HG03558 (cell line): ENCODE measurements around the gene MACROH2A1.

Source experiments
- ATAC-seq: cut with Tn5 transposase; IDR thresholded peaks from one replicate; pipeline ENCODE4 v1.9.1; 2021; ENCODE audit warnings: moderate number of reproducible peaks; ENCODE audit not compliant: unreplicated experiment; ENCODE audit errors: extremely low read depth

MACROH2A1 gene

GRCh38 chr5:135399794-135400542, 937 bp upstream of the MACROH2A1 start:
- ATAC-seq = no peak

DNA sequence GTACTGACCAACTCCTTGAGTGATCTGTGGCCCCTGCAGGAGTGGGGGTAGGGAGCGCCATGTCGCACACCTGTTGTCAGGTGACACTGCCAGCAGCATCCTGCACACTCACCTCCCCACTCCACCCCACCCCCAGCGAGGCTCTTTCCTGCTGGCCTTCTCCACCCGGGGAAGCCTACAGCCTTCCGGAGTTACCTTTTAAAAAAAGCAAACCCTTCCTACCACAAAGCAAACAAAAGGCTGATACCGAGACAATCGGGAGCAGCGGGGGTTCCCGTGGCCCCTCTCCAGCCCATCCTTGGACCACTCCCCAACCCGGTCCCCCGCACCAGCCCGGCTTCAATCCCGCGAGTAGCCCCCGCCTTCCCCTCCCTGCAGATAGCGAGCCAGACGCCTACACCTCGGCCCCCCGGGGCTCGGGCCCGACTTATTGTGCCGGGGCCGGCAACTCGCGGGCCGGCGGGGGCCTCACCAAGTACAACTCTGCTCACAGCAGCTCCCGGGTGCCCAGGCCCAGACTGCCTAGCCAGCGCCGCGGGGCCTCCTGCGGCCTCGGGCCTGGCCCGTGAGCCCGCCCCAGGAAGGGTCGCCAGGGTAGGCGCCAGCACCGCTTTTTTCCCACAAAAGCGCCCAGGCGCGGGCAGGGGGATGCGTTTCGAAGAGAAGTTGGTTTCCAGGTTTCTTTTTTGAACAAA, 724 bp downstream of the MACROH2A1 start:
- no peak for ATAC-seq

DNA sequence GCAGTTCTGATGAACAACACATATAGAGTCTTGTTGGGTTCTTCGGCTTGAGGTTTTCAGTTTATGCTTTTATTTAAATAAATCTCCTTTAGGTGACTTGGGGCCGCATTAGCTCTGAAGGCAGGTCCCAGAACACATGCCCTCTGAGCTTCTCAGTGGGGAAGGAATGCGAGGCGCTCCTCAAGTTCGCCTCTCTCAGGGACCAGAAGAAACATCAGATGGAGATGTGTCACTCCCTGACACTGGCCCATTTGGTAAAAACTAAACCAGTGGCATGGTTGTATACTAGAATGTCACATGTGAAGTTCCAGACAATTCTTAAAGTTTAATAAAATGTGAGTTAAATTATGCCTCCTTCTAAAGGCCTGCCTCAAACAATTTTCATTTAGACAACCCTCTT, 1.9 kb downstream of the MACROH2A1 start:
- no peak for ATAC-seq

DNA sequence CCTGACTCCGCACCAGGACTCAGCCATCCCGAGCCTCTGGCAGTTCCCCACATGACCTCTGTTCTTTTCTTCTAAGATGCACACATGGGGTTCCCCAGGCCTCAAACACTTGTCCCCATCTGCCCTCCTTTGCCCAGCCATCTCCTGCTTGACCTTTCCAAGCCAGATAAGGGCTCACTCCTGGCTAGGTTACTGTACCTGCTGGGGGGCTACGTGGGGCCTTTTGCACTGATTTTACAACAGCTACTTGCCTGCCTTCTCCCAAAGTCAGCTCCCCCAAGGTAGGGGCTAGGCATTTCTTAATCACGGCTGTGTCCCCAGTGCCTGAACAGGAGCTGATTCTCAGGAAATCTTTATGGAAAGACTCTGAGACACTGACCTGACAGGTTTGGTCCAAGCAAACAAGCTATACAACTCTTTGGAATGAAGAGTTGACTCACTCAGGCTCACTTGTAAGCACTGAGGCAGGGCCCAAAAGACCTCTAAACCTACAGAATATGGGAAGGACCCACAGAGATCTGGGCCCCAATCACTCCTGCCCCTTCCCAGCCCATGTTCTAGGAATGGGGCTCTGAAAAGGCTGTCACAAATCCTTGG, 2.5 kb downstream of the MACROH2A1 start:
- ATAC-seq = no peak

GRCh38 chr5:135395866-135396265, 3.2 kb downstream of the MACROH2A1 start:
- no peak for ATAC-seq

GRCh38 chr5:135395451-135395850, 3.6 kb downstream of the MACROH2A1 start:
- ATAC-seq = no peak

DNA sequence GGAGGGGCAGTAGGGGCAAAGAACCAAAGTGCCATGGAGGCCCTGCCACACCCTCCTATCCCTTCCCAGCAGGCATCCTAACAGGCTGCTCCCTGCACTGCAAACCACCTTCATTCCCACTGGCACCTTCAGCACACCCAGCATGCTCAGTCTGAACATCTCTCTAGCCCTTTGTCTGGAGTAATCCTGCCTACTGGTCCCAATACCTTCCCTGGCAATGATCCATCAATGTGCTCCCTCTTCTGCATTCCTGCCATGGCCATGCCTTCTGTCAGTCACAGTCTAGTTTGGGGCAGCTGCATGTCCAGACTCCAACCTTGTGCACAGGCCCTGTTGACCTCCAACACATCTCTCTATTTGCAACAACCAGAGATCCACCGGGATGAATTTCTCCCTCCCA, 4.9 kb downstream of the MACROH2A1 start:
- ATAC-seq = no peak

- ATAC-seq = no peak
These were observed 5.3 kb downstream of the MACROH2A1 start for GRCh38 chr5:135393691-135394090.

GRCh38 chr5:135393229-135393628, 5.8 kb downstream of the MACROH2A1 start:
- ATAC-seq = no peak

DNA sequence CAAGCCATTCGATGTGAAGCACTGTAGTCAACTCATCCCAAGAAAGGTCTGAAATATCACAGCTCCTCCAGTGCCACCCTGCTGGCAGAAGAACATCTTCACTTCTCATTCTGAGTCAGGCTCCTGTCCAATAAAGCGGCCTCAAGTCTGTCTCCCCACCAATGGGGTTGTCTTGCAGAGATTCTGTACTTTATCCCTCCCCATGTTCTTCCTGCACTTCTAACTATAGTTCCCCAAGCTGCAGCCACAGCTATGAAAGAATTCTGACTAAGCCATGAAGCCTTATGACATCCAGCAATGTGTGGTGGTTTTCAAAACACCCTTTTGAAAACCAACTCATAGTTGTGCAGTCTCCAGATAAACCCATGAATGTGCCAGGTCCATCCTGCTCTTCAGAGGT, 6.8 kb downstream of the MACROH2A1 start:
- no peak for ATAC-seq

GRCh38 chr5:135391869-135392255, 7.2 kb downstream of the MACROH2A1 start:
- ATAC-seq = no peak

DNA sequence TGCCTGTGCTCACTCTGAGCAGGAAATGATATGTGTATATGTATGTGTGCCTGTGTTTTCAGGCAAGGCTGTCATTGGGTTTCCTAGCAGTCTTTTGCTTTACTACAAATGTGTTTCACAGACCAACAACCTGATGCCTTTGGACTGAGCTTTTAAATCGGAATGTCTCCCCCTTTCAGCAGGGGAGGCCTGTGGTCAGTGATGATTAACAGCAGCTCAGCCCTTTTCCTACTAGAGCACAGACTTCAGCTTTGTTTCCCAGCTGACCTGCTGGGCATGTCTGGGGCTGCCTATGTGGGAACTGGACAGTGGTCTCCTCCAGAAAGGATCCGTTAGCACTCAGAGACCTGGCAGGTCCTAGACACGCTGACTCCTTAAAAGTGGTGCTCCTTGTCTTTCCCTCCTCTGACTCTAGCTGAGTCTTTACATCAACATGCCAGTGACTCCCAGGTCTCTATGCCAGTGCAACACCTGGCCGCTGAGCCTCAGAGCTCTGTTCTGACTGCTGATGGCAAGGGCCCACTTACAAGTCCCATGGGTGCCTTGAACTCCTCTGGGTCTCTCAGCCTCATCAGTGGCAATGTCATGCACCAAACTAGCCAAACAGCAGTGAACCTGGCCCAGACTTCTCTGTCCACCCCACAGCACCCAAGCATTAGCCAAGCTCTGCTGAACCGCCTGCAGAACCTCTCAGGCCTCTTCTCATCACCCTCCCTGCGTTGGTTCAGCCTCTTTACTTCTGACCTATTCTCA, 7.7 kb downstream of the MACROH2A1 start:
- ATAC-seq = no peak

DNA sequence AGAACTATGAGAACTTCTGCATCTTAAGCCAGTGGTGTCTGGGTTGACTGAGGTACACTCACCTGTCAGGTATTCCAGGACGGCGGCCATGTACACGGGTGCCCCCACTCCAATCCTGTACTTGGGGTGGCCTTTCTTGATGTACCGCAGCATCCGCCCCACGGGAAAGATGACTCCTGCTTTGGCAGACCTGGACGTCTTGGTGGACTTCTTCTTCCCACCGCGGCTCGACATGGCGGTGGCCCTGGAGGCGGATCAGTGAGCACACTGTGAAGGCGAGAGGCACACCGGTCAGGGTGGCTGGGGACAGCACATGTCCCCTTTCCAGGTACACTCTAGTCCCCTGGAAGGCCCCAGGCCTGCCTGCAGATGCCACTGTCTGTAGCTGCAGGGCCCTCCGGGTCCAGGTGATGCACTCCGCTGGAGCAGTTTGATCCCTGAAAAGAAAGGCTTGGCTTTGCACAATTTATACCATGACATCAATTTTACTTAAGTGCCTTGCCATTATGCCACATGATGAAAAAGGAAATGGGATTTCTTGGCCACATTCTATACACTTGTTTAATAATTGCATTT, 10.1 kb downstream of the MACROH2A1 start:
- ATAC-seq = no peak

DNA sequence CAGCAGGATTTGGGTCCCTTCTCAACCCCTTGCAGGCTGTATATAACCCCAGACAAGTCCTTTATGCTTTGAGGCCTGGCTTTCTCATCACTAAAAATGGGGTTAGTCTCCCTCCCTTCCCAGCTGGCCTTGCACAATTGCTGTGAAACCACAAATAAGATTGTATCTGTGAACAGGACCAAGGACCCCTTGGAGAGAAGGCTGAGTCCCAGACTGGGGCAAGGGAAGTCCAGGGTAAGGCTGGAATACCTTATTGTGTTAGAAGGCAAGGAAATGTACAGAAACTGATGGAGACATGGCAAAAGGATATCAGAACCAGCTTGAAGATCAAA, 11.4 kb downstream of the MACROH2A1 start:
- no peak for ATAC-seq

DNA sequence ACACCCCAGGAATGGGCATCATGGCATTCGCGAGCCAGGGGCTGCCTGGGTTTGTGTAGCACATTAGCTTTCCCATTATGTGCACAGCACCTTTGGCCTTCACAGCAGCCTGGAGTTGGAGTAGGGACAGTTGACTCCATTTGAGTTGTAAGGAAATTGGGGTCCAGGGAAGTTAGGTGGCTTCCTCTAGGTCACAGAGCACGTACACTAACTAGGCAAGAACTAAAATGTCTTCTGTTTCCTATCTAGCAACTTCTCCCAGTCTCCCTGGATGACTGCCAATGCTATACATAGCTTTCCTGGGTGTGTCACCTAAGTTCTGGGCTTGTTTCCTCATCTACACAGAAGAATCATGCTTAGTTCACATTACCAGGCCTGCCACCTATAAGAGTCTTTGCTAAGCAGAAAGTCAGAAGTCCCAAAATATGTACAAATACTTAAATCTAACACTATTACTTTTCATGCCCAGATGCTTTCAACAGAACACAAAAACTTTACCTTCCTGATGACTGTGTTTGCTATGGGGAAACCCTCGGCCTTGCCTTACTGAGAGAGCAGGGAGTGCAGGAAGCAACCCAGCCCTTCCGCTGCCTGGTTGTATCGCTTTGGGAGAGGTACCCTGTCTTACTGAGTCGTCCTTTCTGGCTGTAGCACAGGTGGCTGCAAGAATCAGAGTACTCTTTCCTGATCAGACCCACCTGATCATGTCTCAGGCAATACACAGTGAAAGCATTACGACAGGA, 12.0 kb downstream of the MACROH2A1 start:
- no peak for ATAC-seq

- no peak for ATAC-seq
These were observed 12.9 kb downstream of the MACROH2A1 start for GRCh38 chr5:135386096-135386495.

GRCh38 chr5:135385576-135385975, 13.5 kb downstream of the MACROH2A1 start:
- no peak for ATAC-seq

- ATAC-seq = no peak
These were observed 14.1 kb downstream of the MACROH2A1 start for GRCh38 chr5:135384898-135385297.

DNA sequence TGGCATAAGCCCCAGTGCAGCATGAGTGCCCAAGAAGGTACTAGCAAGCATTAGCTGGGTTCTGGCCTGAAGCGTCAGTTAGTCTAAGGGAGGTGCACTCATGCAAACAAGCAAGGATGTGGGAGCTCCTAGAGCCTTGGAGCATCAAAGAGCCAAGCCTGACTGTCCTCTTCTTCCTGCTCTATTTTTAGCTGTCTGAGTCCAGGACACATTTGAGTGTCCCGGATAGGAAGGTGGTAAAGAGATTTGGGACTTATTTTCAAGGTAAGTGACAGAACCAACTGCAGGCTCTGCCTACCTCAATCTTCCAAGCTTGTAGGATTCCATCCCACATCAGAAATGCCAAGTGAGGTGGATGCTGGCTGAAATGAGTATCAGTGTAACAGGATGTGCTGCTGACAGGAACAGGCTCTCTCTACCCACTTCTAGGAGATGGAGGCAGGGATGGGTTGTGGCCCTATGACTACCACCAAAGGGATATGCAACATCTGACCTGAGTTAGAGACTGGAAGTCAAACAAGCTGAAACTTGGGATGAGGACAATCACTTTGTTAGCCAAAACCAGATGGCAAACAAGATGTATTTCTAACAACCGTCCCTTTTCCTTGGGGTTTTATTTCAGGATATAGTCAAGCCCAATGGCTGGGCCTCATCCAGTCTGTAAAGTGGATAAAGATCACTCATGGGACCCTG, 15.1 kb downstream of the MACROH2A1 start:
- no peak for ATAC-seq
